ENCODE data around the gene DNAJC15.

Gene DNAJC15

DNA sequence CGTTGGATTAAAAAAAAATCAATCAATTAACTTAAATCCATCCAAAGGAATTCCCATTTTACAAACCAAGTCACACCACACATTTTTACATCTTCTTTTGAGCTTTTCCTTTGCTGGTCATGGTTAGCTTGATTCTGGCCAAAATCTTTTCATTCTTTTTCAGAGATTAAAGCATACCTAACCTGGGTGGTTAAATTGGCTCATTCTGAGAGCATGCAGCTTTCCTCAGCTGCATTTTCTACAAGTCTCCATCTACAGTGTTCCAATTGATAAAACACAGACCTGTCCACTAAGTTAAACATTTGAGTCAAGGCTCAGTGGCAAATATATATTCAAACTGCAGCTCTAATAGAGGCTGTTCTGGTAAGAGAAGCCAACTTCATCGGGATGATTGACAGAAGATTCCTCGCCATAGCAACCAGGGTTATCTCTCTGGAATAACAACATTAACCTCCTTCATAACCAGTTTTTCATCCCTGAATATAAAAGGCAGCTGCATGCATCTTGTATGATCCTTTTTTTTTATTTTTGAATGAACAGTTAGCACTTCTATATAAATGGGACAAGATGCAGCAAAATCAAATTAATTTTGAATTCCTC is 106.2 kb downstream of the DNAJC15 start:
- DNase-seq = no peak

DNA sequence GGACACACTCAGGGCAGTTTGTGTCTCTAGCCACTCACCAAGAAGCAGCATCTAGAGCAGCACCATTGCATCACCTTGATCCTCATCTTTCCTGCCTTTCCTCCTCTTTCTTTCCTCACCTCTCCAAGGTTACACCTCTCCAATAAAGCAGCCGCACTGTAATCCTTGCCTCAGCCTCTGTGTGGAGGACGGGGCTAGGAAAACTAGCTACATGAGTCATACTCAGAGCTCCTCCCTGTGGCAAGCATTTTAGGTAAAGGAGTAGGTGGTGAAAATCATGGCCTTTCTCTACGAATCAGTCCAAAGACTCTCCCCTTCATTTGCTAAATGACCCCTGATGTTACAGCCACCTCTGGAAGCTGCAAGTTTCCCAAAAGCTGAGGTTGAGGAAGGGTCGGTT is 108.9 kb downstream of the DNAJC15 start:
- DNase-seq = no peak

DNA sequence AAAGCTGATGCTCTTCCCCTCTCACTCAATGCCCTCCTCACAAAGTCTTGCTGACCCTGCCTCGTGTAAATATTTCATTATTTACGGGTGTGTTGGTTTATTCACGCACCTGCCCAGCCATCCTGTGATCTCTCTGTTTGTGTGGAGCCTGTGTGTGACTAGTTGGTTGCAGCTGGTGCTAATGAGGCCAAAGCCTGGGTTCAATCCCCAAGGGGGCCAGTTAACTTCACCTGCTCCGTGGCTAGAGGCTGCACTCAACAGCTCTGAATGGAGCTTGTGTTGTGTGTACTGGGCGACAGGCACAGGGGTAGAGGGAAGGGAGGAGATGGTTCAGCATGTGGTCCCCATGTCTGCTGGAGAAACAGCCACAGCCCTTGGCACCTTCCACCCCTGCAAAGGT is 109.5 kb downstream of the DNAJC15 start:
- DNase-seq = no peak

DNA sequence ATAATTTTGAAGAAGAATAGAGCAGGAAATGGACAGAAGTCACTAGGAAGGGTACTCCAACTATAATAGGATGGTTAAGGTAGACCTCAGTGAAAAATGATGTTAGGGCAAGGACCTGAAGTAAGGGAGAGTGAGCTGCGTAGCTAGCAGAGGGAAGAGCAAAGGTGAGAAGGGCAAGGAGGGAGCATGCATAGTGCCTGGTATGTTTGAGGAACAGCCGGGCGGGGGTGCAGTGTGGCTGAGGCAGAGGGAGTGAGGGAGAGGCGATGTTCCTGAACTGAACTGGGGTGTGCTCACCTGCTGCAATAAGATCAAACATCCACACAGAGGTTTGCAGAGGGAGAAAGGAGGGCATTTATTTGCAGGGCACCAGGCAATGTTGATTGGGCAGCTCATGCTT is 110.4 kb downstream of the DNAJC15 start:
- no peak for DNase-seq

DNA sequence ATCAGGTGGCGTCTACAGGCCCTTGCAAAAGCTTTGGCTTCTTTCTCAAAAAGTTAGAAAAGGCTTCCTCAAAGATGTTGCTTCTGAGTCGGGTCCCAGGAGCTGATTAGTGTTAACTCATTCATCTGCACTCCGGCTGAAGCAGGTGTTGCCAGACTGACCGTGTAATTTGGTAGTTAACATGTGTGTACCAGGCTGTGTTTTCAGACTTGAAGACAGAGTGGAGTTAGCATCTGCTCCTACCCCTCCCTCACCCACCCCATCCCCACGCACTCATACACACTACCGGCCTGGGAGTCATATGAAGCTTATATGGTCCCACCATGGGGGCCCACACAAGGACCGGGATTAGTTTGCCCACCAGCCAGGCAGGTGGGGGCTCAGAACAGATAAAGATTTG is 111.5 kb downstream of the DNAJC15 start:
- DNase-seq = no peak

DNA sequence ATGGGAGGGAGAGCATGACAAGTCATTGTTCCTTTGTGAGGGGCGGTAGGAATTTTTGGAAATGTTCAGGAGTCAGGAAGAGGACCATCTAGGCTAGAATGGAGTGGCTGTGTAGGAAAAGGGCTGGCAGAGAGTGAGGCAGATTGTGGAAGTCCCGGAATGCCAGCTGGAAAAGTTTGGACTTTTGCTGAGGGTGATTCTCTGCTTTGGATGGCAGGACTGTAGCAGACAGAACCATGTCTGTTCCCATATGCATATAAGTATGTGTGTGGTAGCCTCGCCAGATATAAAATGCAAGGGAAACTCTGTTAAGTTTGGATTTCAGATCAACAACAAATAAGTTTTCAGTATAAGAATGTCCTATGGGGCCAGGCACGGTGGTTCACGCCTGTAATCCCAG is 112.1 kb downstream of the DNAJC15 start:
- no peak for DNase-seq

DNA sequence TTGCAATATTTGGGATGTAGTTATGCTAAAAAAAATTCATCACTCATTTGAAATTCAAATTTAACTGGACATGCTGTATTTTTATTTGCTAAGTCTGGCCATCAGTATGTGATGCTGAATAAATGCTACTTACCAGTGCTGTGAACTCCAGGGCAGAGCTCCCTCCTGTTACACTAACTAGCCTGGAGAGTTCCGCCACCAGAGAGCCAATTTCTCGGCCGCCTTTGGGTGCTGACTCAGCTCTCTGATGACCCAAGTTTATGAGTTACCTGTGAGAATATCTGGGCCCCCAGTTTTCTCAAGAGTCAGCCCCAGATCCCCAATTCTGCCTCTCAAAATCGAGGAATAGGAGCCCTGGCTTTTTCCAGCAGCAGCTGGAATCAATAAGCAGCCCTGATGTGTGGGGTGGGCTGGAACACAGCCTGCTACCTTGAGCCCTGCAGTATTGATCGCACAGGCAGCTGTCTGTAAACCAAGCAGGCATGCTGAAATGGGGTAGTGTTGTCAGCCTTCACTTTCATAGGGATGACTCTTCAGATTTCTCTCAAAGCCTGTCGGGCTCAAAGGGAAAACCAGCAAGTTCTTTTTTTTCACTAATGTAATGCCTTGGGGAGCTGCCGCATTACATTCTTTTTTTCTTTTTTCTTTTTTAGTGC is 113.7 kb downstream of the DNAJC15 start:
- no peak for DNase-seq

DNA sequence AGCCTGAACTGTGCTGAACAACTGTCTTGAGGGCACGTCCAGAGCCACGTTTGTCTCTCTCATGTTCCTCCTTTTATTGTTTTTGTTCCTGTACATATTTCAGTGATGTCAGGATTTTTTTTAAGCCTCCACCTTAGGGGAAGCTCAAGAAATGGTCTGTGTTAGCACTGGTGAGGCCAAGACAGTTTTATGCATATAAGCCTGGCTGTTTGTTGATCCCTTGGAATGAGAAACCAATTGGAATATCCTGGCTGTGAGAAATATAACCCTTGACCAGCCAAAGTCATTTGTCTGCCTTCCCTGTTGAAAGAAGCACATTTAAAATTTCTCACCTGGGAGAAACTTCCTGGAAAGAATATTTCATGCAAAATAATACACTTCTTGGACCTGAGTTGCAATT is 115.8 kb downstream of the DNAJC15 start:
- DNase-seq = no peak

DNA sequence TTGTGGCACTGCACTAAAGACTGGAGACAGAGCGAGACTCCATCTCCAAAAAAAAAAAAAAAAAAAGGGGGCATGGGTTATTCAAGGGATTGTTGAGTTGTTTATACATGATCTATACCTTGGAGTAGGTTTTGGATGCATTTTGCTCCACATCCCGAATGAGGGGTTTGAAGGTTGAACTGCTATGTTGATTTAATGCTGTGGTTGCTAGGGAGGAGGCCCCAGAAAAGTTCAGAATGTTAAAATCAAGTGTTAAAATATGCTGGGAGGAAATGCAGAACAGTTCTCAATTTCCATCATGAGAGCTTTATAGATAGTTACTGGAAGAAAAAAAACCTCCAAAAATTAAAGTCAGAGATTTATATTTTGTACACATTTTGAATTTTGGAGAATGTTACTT is 116.5 kb downstream of the DNAJC15 start:
- no peak for DNase-seq

DNA sequence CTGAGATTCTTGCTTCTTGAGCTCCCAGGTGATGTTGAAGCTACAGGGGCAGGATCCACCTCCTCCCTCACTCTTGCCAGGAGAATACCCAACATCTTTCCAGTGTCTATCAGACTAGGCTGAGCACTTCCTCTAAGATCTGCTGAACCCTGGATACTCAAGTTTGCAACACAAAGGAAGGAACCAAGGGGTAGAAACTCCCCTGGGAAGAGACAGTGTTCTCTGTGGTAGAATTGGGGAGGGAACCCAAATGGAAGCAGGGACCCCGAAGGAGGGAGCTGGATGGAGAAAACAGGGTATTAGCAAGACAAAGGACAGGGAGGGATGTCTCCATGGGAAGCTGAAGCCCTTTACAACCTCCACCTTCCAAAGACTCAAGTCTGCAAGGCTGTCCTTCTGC is 117.6 kb downstream of the DNAJC15 start:
- no peak for DNase-seq

DNA sequence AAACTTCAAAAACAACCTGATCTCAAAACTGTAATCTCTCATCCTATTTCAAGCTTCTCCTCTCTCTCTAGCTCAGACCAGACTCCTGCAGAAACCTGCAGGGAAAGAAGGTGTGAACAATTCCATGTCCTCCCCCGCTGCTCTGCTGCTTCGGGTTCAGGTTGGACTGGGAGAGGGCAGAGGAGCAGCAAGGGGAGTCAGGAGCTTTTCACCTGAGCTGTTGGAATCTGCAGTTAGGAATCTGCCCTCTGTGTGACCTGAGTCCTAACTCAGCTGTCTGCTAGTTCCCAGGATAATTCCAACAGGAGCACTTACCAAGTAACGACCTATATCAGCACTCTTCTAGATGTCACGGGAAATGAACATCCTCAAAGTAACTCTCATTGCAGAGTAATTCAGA is 118.3 kb downstream of the DNAJC15 start:
- no peak for DNase-seq

DNA sequence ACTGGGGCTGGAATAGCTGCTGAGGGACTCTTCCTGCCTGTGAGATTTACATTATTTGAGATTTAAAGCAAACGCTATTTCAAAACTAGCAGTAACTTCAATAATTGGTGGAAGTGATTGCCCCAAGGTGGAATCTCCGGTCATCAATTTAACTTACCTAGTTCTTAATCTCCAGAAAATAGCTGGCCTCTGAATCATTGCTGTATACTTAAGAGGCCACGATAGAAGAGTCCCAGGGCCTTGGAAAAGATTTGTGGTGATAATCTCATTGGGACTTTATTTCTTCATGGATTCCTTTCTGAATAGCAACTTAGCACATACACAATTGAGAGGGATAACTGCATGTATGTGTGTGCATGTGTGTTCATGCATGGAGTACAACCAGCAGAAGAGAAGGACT is 120.2 kb downstream of the DNAJC15 start:
- DNase-seq = no peak

DNA sequence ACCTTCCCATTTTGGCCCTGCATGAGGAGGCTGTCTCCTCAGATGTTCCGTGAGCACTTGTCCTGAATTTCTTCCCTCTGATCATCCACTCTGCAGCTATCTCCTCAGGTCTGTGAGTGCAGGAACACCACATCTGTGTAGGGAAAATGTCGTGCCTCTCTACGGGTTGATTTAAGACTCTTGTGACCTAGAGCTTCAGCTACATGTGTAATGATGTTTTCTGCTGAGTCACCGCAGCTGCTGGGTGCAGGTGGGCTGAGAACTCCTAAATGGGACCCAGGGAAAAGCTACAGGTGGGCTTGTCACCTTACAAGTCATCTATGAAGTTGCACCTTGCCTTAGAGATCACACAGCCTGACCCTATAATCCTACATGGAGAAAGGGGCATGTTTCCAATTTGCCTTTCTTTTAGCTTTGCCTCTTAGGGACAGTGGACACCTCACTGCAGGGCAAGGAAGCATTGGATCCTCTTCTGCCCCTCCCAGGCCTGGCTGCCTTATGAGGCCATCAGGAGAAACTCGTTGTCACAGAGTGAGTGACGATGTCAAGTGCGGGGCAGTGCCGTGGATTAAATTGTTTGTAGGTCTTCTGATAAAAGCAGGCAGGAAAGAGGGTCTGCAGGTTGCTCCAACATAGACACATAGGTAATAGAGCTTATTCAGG is 122.3 kb downstream of the DNAJC15 start:
- no peak for DNase-seq

DNA sequence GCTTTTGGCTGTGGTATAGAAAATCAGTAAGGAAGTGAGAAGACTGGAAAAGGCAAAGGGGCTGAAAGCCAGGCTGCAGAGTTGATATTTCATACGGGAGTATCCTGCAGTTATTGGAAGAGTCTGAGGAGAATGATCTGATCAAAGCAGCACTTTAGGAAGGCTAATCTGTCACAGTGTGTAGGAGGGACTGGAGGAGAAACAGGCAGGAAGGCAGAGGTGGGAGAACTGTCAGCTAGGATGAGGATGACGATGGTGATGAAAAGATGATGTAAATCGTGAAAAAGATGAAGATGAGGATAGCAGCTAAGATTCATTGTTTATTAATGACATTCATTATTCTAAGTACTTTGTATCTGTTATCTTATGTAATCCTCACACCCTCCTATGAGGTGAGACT is 123.0 kb downstream of the DNAJC15 start:
- DNase-seq = no peak

DNA sequence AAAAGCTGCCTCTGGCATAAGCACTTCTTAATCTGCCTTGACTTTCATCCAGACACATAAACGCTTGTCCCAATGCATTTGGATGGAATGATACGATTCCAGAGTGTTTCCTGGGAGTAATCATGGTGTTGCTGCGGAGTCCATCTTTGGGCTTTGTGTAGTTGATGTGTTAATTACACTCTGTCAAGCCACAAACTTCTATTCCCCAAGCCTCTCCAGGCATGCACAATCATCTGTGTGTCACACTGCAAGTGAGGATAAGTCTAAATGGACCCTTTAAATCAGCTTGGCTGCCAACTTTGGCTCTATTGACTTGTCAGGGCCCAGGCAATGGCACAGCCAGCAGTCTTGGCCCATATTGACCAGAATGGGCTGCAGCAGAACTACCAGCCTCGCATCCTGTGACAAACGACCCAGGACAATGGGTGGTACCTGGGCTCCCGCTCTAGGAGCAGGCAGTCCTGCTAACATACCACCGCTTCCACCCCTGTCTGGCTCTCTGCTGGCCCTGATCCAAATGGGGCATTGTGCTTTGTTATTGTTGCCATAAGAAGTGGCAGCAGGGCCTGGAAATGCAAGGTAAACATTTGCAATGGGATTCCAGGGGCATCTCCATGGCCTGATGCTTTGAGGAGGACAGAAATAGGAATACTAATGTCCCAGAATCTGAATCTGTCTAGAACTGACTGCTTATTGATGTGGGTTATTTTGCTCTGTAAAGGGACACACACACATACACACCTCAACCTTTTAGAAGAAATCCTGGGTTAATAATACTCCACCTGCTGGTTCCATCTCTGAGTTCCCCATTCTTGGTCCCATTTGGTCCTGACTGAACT is 127.2 kb downstream of the DNAJC15 start:
- DNase-seq = no peak

DNA sequence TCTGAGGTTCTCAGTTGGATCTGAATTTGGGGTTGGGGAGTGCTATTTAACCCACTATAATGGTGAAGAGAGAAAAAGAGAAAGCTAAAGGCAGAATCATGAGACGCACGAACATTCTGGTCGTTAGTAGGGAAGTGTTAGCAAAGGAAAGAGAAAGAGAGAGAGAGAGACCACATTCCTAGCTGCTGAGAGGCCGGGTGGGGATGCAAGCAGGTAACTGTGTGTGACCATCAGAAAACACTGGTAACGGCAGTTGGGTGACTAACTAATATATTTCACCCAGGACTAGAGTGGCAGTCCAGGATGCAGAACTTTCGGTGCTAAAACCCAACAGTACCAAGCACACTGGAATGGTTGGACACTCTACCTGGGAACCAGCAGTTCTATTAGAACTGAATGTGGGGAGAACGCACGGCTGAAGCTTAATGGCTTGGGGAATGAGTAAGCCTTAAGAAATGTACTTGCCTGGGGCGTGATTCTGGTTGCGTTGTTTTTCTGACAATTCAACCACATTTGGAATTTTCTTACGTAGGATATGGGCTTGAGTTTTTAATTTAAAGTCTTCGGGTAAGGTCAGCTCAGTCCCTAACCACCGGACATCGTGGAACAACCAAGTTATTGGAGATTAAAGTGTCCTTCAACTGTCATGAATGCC is 130.2 kb downstream of the DNAJC15 start:
- DNase-seq = no peak

DNA sequence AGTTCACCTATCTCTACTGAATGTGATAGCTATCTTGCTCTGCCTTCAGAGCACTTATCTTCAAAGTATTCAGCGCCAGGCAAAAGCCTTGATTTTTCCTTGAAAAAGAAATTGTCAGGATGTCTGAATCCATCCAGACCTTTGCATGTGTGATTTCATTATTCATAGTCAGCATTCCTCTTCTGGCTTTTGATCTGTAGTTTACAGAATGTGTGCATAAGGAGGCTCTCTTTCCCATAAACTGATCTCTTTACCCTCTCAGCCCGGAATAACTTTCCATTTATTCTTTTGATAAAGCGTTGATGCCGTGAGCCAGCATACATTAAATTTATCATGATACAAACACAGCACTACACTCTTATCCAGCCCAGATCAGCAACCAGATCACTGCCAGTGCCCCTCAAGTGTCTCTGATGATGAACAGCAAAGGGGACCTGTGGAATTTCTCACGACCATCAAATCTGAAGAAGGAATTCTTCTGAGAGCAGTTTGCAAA is 130.8 kb downstream of the DNAJC15 start:
- no peak for DNase-seq

DNA sequence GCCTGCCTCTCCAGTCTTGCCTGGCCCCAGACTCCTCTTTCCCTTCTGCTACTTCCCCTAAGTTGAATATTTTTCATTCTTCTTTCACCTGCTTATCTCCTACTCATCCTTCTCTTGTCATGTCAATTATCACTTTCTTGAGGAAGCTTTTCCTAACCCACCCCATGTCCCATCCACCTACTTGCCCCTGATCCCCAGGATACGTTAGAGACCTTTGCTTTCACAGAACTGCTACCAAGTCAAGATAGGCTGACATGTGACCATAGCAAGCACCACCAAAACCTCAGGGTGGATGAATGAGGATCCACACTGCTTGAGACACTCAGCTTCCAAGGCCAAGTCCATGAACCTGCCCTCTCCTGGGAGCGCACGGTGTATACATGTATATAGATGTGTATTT is 131.5 kb downstream of the DNAJC15 start:
- no peak for DNase-seq

DNA sequence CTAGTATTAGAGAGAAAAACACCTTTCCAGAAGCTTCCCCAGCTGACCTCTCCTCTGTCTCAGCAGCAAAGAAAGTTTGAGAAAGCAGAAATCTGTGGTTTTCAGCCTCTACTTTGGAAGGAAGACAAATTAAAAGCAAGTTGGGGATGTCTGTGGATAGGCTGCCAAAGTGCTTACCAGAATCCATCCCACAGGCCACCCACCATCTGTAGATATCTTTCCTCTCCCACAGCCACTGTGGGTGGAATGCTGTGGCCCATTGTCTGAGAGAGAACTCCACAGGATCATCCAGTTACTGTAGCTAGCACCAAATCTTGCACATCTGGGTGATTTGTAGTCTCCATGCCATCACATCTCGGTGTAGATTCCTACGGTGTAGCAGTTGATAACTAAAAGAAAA is 133.5 kb downstream of the DNAJC15 start:
- DNase-seq = no peak

DNA sequence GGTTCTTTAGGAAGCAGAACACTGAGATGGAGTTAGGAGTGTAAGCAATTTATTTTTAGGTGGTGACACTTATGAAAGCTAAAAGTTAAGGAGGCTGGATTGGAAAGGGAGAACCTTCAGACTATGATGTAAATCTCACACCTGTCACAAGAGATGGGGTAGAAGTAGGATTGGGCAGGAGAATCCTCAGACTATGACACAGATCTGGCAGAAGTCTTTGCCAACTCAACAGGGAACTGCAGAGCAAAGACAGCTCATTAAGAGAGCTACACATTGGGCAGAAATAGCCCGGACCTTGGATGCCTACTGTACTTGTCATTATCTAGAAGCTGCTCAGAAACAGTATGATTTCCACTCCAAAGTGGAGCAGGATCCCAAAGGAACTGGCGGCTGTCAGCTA is 134.4 kb downstream of the DNAJC15 start:
- no peak for DNase-seq

DNA sequence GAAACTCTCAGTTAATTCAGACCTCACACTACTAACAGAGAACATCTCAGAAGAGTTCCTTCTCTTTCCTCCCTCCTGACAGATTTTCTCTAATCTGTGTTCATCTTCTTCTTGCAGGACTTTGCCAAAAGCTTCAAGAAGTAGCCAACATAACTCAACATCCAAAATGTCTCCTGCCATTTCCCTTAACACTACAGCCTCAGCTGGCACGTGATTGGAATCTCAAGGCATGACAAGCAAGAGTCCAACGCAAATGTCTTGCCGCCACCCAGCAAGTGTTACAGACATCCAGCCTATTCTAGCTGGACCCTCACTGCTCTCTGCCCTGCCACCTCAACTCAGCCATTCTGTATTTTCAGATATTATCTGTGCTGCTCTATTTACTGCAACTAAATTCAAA is 135.1 kb downstream of the DNAJC15 start:
- no peak for DNase-seq

DNA sequence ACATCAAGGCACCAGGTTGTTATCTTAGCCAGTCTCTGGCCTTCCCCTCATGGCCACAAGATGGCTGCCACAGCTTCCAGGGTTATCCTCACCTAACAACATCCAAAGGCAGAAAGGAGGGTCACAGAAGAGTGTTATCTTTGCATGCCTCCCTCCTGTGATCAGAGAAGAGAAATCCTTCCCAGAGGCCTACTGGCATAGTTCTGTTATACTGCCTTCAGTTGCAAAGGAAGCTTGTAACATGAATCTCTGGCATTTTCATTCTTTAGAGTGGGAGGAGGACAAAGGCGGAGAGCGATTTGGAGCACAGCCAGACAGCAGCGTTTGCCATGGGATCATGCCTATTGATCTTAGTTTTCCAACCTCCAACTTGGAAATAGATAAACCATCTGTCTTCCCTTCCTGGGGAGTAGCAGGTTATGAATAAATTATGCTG is 135.7 kb downstream of the DNAJC15 start:
- DNase-seq = no peak

Data from CD4-positive, alpha-beta T cell treated with Interleukin-12 subunit alpha and Interleukin-12 subunit beta, for 1 hour (primary cell).